ENCODE results near the gene TCF7L1.
"Not testable (repeated sequence)": the region's sequence is repeated elsewhere in the genome, so short reads cannot be mapped to it uniquely, and the experiment has no call there.

TCF7L1 gene

DNA sequence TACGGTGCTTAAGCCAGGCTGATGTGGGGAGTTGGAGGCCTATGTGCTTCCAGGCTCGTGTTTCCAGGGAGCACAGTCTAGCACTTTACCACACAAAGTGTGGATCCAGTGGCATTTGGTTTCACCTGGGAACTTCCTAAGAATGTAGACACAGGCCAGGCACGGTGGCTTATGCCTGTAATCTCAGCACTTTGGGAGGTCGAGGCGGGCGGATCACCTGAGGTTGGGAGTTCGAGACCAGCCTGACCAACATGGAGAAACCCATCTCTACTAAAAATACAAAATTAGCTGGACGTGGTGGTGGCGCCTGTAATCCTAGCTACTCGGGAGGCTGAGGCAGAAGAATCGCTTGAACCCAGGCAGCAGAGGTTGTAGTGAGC lies 190.8 kb downstream of the TCF7L1 start:
- DNase-seq (ENCODE audit: low read depth in 2 of 2), result not testable (repeated sequence)

DNA sequence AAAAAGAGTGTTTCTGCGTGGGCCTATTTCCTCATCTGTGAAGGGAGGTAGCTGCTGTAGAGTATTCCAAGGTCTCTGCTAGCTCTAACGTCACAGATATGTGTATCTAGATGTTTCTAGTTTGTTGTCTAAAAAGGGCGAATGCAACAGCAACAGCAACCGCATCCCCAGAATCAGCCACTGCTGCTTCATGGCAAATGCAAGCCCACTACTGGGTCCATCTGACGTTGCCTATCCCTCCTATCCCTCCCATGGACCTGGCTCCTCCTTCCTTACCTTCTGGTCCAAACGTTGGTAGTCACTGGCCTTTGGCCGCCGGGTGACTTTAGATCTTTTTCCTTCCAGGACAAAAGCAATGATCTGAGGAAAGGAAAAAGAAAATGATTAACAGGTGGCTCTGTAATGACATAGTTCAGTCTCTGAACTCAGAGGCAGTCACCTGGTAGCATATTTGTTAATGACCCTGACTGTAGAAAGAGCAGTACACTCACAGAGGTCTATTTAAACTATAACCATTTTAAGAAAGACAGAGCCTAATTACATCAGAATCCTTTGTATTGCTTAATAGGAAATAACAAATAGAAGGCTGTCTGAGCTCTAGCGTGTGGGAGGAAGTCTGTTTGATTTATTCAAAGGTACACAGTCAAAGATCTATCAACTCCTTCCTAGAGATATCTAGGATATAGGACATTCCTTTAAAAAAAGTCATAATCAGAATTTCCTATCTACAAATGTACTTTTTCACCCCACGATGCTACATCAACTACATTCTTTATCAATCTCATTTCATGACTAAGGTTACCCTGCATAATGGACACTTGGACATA lies 191.7 kb downstream of the TCF7L1 start:
- no peak for DNase-seq (ENCODE audit: low read depth in 2 of 2)

DNA sequence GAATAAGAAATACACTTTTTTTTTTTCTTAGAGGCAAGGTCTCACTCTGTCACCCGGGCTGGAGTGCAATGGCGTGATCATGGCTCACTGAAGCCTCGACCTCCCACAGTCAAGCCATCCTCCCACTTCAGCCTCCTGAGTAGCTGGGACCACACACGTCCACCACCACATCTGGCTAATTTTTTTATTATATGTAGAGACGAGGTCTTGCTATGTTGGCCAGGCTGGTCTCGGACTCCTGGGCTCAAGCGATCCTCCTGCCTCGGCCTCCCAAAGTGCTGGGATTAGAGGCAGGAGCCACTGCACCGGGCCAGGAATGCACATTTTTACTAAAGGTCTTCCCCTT lies 192.2 kb downstream of the TCF7L1 start:
- no peak for DNase-seq (ENCODE audit: low read depth in 2 of 2)

DNA sequence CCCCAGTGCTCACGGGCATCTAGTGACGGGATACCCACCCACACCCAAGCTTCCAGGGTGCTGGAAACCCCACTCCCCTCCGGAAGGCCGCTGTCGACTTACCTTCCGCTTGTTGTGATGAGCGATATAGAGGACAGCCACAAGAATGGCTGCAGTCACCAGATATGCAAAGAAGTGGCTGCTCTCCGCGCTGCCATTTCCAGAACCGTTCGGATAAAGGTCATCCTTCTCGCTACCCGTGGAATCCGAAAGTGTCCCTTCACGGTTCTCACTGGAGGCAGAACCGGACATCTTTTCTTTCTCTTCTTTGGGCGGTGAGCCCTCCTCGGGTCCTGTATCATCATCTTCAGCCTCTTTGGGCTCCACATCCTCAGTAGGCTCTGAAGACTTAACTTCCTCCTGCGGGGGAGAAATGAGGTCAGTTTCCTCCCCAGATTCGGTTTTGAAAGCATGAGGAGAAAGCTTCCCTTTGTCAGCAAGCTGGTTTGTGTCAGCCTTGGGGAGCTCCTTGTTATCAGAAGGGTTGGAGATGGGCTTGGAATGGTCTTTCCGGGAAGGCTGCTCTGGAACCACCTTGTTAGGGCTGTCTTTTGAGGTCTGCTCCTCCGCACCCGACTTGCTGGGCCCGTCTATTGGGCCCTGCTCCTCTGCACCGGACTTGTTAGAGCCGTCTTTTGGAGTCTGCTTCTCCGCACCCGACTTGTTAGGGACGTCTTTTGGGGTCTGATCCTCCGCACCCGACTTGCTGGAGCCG lies 193.4 kb downstream of the TCF7L1 start:
- peak in 1 of 2 donors; percentile 32 for DNase-seq (ENCODE audit: low read depth in 2 of 2)

DNA sequence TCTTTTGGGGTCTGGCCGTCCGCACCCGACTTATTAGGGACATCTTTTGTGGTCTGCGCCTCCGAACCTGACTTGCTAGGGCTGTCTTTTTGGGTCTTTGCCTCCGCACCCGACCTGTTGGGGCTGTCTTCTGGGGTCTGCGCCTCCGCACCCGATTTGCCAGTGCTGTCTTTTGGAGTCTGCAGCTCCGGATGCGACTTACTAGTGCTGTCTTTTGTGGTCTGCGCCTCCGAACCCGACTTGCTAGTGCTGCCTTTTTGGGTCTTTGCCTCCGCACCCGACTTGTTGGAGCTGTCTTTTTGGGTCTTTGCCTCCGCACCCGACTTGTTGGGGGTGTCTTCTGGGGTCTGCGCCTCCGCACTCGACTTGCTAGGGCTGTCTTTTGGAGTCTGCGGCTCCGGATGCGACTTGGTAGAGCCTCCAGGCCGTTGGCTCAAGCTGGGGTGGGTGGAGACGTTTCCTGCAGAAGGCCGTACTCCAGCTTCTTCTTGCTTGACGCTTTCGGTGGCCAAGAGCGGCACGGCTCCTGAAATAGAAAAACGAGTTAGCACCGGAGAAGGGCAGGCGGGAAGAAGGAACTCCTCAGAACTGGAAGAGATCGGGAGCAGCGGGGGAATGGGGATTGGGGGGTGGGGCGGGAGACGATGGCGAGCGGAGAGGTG lies 194.1 kb downstream of the TCF7L1 start:
- DNase-seq (ENCODE audit: low read depth in 2 of 2), result peak in 1 of 2 donors; percentile 41

DNA sequence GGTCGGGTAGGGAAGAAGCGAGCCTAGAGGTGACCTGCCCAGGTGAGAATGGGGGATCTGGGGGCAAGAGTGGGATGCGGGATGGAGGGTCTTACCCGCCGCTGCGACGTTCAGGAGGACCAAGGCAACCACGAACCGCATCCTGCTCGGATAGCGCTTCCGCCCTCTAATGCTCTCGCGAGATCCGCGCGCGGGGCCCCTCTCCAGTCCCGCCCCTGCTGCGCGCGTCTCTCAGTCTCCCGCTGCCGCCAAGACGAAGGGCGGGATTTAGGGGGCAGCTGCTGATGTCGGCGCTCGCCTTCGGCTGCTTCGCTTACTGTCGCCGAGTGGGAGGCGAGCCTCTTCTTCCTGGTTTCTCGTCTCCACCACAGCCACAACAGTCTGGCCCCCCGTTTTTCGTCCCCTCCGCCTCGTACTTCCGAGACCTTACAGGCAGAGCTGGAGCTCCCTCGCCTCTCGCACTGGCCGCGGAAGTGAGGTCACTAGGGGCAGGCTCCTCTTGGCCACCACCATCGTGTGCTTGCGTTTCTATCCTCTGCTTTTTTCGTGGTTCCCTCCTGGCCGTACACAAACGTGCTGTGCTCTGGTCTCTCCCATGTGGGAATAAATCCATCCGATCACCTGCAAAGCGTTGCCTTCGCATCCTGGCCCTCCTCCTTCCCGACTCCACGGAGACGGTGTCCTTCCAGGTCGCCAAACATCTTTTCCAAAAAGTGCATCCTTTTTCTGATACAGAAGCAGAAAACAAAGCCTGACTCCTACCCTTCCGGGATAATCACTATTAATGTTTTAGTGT lies 194.8 kb downstream of the TCF7L1 start, which contains the start of gene TGOLN2:
Gene TGOLN2, minus strand, starts transcription at position 168 of the 796 bp plus-strand sequence. Its CDS starts 27 bp downstream, at position 141.
- peak; percentile 90 to 92 for DNase-seq (ENCODE audit: low read depth in 2 of 2)

DNA sequence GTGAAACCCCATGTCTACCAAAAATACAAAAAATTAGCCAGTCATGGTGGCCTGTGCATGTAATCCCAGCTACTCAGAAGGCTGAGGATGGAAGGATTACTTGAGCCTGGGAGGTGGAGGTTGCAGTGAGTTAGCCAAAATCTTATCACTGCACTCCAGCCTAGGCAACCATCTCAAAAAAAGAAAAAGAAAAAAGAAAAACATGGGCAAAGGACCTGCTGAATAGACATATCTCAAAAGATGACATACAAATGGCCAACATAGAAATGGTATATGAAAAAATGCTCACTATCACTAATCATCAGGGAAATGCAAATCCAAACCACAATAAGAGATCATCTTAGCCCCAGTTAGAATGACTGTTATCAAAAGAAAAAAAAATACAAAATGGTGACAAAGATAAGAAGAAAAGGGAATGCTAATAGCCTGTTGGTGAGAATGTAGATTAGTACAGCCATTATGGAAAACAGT lies 196.0 kb downstream of the TCF7L1 start:
- no peak for DNase-seq (ENCODE audit: low read depth in 2 of 2)

DNA sequence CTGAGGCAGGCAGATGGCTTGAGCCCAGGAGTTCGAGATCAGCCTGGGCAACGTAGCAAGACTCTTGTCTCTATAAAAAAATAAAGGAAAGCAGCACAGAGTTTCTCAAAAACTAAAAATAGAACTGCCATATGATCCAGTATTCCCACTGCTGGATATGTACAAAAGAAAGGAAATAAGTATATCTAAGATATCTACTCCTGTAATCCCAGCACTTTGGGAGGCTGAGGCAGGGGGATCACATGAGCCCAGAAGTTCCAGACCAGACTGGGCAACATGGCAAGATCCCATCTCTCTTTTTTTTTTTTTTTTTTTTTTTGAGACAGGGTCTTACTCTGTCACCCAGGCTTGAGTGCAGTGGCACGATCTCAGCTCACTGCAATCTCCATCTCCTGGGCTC lies 196.5 kb downstream of the TCF7L1 start:
- not testable (repeated sequence) for DNase-seq (ENCODE audit: low read depth in 2 of 2)

DNA sequence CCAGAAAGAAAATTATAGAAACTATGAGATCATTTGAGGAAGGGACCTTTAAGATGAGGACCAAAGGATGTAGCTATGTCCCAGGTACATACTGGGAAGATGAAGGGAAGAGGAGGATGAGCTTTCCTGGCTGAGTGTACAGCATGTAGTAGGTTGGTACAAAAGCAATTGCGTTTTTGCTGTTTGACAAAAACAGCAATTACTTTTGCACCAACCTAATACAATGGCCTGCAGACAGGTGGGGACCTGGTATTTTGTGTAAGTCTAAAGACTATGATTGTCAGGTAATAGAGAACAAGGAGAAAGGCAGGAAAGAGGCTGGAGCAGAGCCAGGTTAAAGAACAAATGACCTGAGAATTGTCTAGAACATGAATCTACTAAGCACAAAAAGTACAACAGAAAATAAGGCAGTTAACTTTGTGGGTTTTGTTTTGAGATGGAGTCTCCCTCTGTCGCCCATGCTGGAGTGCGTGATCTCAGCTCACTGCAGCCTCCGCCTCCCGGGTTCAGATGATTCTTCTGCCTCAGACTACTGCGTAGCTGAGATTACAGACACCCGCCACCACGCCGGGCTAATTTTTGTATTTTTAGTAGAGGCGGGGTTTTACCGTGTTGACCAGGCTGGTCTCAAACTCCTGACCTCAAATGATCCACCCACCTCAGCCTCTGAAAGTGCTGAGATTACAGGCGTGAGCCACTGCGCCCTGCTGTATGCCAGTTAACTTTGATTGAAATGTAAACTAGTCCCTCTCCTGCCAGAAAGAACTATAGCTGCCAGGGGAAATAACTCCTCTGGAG lies 197.8 kb downstream of the TCF7L1 start:
- DNase-seq (ENCODE audit: low read depth in 2 of 2), result no peak

DNA sequence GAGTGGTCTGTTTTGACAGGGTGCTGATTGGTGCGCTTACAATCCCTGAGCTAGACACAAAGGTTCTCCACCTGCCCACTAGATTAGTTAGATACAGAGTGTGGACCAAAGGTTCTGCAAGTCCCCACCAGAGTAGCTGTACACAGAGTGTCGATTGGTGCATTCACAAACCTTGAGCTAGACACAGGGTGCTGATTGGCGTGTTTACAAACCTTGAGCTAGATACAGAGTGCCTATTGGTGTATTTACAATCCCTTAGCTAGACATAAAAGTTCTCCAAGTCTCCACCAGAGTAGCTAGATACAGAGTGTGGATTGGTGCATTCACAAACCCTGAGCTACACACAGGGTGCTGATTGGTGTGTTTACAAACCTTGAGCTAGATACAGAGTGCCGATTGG lies 200.7 kb downstream of the TCF7L1 start:
- not testable (repeated sequence) for DNase-seq (ENCODE audit: low read depth in 2 of 2)

DNA sequence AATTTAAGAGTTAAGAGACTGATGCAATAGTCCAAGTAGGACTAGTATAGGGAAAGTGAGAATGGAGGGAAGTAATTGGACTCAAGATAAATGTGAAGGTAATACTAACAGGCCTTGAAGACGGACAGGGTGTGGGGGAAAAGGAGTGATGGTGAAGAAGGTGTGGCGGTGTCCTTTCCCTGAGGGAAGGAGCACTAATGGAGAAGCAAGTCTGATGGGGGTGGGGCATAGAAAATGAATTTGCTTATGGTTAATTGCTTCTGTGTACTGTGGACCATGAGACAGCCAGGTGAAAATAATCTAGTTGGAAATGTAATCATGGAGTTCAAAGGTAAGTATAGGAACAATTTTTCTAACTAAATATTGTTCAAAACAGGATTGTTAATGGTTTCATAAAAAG lies 201.7 kb downstream of the TCF7L1 start:
- DNase-seq (ENCODE audit: low read depth in 2 of 2), result no peak

DNA sequence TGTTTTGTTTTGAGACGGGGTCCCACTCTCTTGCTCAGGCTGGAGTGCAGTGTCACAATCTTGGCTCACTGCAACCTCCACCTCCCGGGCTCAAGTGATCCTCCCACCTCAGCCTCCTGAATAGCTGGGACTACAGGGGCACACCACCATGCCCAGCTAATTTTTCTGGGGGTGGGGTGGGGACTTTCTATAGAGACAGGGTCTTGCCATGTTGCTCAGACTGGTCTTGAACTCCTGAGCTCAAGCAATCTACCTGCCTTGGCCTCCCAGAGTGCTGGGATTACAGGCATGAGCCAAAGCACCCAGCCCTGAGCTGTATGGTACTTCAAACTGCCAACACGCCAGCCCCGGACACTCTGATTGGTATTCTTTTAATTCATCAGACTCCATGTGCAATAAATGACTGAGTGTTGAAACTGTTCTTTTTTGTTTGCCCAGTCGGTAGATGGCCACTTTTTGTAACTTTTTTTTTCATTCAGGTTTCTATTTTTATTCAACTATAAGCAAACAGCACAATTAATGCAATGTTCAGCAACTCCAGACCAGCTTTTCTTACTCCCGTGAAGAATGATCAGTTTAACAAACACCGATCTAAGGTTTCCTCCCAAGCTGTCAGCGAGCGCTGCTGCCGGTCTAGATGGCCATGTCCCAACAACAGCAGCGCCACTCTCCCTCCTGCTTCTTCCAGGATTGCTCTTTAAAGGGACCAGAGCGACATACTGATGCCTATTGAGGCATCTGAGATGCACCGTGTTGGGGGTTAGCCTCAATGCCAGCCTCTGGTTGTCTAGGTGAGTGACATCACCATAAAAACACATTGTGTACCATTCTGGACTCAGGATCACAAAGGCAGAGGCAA lies 207.1 kb downstream of the TCF7L1 start:
- no peak for DNase-seq (ENCODE audit: low read depth in 2 of 2)

DNA sequence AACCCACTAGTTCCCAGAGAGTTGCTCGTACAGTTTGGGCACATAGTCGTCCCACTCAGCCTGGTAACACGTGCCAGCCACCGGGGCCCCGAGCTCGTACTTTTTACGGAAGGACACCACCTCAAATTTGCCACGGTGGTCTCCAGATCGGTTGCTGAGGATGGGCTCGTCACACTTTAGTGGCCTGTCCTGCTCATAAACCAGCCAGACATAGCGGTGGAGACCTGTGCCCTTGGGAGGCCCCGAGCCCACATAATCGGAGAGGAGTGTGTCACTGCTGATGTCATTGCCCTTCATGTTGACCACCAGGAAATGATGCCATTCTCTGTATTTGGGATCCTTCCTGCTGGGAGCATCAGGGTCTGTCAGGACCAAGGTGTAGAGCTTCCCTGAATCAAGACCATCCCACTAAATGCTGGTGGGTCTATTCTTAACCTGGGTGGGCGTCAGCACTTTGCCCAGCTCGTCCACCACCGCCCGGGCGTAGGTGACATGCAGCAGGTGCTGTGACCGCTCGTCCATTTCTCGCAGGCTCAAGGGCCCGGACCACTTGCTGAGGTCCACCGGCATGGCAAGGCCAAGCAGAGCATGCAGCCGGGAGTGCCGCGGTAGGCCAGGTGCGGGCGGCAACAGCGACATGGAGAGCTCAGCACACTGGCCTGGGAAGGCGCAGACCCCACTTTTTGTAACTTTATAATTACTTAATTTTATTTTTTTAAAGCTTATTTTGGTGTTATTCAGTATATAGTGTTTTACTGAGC lies 208.3 kb downstream of the TCF7L1 start:
- no peak for DNase-seq (ENCODE audit: low read depth in 2 of 2)

DNA sequence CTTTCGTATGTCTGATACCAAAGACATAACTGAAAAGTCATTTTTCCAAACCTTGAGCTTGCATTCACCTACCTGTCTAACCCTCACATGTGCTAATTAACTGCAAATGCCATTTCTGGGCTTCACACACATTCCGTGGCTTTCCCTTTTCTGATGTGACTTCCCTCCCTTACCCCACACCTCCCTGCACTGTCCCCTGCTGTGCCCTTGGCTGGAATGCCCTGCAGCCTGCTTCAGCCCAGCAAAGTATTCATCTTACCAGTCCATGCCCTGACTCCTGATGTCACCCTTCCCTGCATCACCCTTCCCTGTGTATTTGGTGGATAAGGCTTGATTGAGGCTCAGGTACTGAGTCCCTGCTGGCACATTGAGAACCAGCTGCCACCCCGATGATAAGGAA lies 209.0 kb downstream of the TCF7L1 start:
- no peak for DNase-seq (ENCODE audit: low read depth in 2 of 2)

DNA sequence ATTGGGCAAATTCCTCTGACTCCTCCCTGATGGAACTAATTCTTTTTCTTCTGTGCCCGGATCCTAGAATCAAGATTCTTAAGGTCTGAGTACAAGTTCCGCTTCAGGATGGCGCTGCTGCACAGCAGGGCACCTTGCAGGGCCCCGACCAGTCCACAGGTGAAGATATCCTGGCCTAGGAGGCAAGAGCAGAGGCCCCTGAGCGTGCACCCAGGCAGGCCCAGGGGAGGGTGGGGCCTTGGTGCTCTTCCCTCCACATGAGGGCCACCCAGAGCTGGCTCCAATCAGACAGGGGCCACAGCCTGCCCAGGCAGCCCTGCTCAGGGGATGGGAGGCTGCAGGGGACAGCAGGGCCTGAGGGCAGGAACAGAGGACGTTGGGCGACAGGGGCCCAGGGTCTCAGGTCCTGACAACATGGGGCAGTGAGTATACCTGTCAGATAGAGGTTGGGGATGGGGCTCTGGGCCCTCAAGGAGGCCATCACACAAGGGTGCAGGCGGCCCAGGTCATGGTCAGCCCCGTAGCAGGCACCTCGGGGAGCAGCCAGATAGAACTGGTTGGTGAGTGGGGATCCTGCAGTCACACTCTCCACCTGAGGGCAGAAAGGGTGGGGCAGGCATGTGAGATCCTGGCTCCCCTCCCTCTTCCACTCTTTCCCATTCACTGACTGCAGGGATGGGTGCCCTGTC lies 210.2 kb downstream of the TCF7L1 start:
- DNase-seq (ENCODE audit: low read depth in 2 of 2), result not testable (repeated sequence)

DNA sequence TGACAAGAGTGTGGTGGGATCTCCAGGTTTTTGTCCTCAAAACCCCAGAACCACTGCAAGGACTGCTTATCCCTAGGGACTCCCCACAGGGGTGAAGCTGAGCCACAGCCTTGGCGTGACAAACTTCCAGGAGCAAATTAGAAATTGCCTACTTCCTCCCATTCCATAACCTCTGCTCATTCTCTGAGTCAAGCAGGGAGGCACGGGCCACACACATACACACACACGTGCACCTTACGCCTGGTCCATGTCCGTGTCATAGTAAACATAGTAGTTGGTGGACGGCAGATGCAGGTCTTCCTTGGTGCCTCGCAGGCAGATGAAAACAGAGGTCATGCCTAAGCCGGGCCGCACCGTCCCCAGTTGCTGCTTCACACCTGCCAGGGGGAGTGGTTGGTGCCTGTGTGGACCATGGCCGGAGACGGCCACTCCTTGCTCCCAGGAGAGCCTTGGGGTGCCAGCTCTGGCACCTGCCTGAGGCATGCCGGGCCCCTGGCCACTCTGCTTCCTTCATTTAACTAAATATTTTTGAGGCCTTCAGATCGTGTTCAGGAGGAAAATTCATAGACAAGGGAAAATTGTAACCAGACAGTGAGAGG lies 211.3 kb downstream of the TCF7L1 start:
- no peak for DNase-seq (ENCODE audit: low read depth in 2 of 2)

DNA sequence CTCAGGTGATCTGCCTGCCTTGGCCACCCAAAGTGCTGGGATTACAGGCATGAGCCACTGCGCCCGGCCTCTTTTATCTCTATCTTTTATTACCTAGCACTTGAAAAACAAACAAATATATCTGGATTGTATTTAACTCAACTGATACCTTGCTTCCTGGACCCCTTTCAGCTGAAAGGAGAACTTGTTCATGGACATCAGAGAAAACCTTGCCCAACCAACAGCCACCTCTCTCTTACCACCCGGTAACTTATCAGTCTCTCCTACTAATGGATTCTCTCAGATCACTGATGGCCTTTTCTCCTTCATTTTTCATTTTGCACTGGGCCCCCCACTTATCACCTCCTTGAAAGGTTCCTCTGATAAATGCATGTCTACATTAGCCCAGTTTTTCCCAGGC lies 214.4 kb downstream of the TCF7L1 start:
- DNase-seq (ENCODE audit: low read depth in 2 of 2), result no peak

DNA sequence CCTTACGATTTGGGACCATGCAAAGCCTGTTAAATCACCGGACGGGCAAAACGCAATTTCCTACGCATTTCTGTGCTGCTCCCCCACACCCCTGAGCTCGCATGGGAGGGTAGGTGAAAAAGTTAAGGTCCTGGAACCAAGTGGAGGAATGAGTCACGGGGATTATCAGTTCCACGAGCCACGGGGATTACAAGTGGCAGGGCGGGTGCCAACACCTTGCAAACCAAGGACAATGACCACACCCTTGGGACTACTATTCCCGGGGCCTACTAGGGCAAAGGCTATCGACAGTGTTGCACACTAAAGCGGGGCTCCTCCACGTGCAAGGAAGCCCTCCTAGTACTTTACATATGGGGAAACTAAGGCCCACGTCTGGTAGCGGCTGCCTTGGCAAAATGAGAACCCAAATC lies 220.7 kb downstream of the TCF7L1 start:
- no peak for DNase-seq (ENCODE audit: low read depth in 2 of 2)
